Trophoblast cell (in vitro differentiated cells and primary cell): ENCODE measurements around the gene GSG1L2.

ENCODE experiments used
- DNase-seq, 2 donors: peaks; one replicate each; pipeline ENCODE4 v3.0.0-alpha.2; 2016
- H2AFZ ChIP-seq: 2 replicates; pipeline ENCODE4 v1.6.1; 2013; ENCODE audit warnings: low read length, moderate library complexity, mild to moderate bottlenecking; ENCODE audit not compliant: insufficient read depth, poor library complexity
- H2AK5ac ChIP-seq: 2 replicates; pipeline ENCODE4 v1.6.1; 2013; ENCODE audit warnings: mild to moderate bottlenecking, low read length
- H2BK120ac ChIP-seq: 2 replicates; pipeline ENCODE4 v1.6.1; 2013; ENCODE audit warnings: low read length, mild to moderate bottlenecking, moderate library complexity; ENCODE audit not compliant: insufficient read depth, poor library complexity
- H2BK12ac ChIP-seq: 2 replicates; pipeline ENCODE4 v1.6.1; 2013; ENCODE audit warnings: mild to moderate bottlenecking, low read length, moderate library complexity
- H2BK5ac ChIP-seq: 2 replicates; pipeline ENCODE4 v1.6.1; 2013; ENCODE audit warnings: low read length, low read depth, moderate library complexity, mild to moderate bottlenecking; ENCODE audit not compliant: poor library complexity
- H3K14ac ChIP-seq: 2 replicates; pipeline ENCODE4 v1.6.1; 2013; ENCODE audit warnings: mild to moderate bottlenecking, low read length
- H3K18ac ChIP-seq: 2 replicates; pipeline ENCODE4 v1.6.1; 2013; ENCODE audit warnings: mild to moderate bottlenecking, low read length
- H3K23ac ChIP-seq: 2 replicates; pipeline ENCODE4 v1.6.1; 2013; ENCODE audit warnings: low read length
- H3K27ac ChIP-seq: 2 replicates; pipeline ENCODE4 v1.5.1; 2013; ENCODE audit warnings: low read depth, mild to moderate bottlenecking, inconsistent platforms, low read length, moderate library complexity
- H3K27me3 ChIP-seq: 2 replicates; pipeline ENCODE4 v1.6.1; 2013; ENCODE audit warnings: inconsistent platforms, mild to moderate bottlenecking, low read length, moderate library complexity; ENCODE audit not compliant: insufficient read depth
- H3K36me3 ChIP-seq, 2 experiments: 1 replicate in 1 of 2; 2 replicates in 1 of 2; pipeline ENCODE4 v1.6.1; 2013; ENCODE audit warnings: low read length in 2 of 2, mild to moderate bottlenecking in 2 of 2, moderate library complexity in 1 of 2; ENCODE audit not compliant: insufficient read depth in 2 of 2, control insufficient read depth in 1 of 2
- H3K4ac ChIP-seq: 2 replicates; pipeline ENCODE4 v1.6.1; 2013; ENCODE audit warnings: low read depth, mild to moderate bottlenecking, low read length, moderate library complexity
- H3K4me1 ChIP-seq, 2 experiments: 1 replicate in 1 of 2; 2 replicates in 1 of 2; pipeline ENCODE4 v1.6.1; 2013; ENCODE audit warnings: low read length in 2 of 2, mild to moderate bottlenecking in 2 of 2, moderate library complexity in 1 of 2; ENCODE audit not compliant: insufficient read depth in 2 of 2, control insufficient read depth in 1 of 2
- H3K4me2 ChIP-seq: 2 replicates; pipeline ENCODE4 v1.6.1; 2013; ENCODE audit warnings: inconsistent platforms, mild to moderate bottlenecking, low read length, moderate library complexity
- H3K4me3 ChIP-seq: 2 replicates; pipeline ENCODE4 v1.5.1; 2013; ENCODE audit warnings: mild to moderate bottlenecking, low read depth, low read length, inconsistent platforms
- H3K79me1 ChIP-seq: one replicate; pipeline ENCODE4 v1.6.1; 2013; ENCODE audit warnings: low read length
- H3K79me2 ChIP-seq: 2 replicates; pipeline ENCODE4 v1.6.1; 2013; ENCODE audit warnings: low read length, mild to moderate bottlenecking; ENCODE audit not compliant: control insufficient read depth, insufficient read depth, poor library complexity
- H3K9ac ChIP-seq: 2 replicates; pipeline ENCODE4 v1.6.1; 2013; ENCODE audit warnings: mild to moderate bottlenecking, low read length
- H3K9me3 ChIP-seq: 2 replicates; pipeline ENCODE4 v1.6.1; 2013; ENCODE audit warnings: low read depth, mild to moderate bottlenecking, control low read depth, inconsistent platforms, low read length; ENCODE audit not compliant: insufficient read depth
- H4K12ac ChIP-seq: 2 replicates; pipeline ENCODE4 v1.6.1; 2013; ENCODE audit warnings: low read depth, mild to moderate bottlenecking, low read length, moderate library complexity
- H4K8ac ChIP-seq: 2 replicates; pipeline ENCODE4 v1.6.1; 2013; ENCODE audit warnings: low read depth, mild to moderate bottlenecking, low read length, moderate library complexity
- H4K91ac ChIP-seq: one replicate; pipeline ENCODE4 v1.6.1; 2013; ENCODE audit warnings: low read depth, mild to moderate bottlenecking, low read length, moderate library complexity
- WGBS: extraction: QIAGEN DNeasy Blood & Tissue Kit; methylation state at CpG from one replicate; pipeline ENCODE4 v1.1.7; 2013; ENCODE audit warnings: missing lambda C conversion rate; ENCODE audit not compliant: insufficient read length, insufficient coverage; ENCODE audit errors: extremely low coverage; 5-methylcytosine and 5-hydroxymethylcytosine counted together

The GSG1L2 gene

DNA sequence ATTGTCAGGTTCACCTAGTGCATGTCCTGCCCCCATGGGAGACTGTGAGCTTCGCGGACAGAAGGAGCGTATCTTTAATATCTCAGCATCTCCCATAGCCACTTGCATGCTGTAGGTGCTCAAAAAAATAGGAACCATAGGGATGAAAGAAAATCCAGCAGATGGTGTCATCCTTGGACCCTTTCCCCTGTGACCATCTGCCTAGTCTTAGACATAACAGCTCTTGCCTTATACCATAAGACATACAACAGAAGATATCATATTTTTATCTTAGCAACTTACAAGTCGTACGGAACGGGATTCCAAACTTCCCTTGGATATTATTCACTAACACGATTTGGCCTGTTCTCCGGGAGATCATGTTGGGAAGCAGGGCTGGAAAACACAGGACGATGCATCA lies 45.0 kb downstream of the GSG1L2 start:
- WGBS, result no CpG with 5 or more reads among the region's 9 CpGs
- Histone ChIP-seq H3K27ac (no peak overlapping the region), H3K9ac (no peak overlapping the region), H2AFZ (no peak overlapping the region), H3K36me3 (no peaks in the 10 kb centered on the region), H3K9me3 (peaks cover 2% of the 10 kb centered on the region), H2BK12ac (no peak overlapping the region), H3K14ac (no peak overlapping the region), H2BK5ac (no peak overlapping the region), H2AK5ac (no peak overlapping the region), H3K4me2 (no peak overlapping the region), H4K12ac (no peak overlapping the region), H3K18ac (no peak overlapping the region), H3K4me1 (no peaks in the 10 kb centered on the region), H3K23ac (no peak overlapping the region), H2BK120ac (no peak overlapping the region), H4K8ac (no peak overlapping the region), H4K91ac (no peak overlapping the region), H3K4ac (no peak overlapping the region), H3K79me1 (no peaks in the 10 kb centered on the region), H3K79me2 (no peaks in the 10 kb centered on the region), H3K4me3 (no peak overlapping the region), H3K27me3 (no peaks in the 10 kb centered on the region)
- DNase-seq, result no peak

DNA sequence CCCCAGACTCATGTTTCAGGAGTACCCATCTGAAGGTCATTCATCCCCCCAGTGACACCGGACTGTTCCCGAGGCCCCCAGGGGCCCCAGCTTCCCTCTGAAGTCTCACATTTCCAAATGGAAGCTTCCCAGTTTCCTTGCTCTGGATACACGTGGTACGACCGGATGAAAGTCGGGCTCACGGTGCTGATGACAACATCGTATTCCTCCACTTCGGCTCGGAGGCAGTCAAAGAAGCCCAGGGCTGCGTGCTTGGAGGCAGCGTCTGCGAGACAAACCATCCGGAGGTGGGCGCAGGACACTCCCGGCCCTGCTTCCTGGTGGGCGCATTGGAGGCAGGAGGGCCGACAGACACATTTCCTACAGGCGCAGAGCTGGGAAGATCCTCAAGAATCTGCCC lies 49.2 kb downstream of the GSG1L2 start:
- H3K4me3 ChIP-seq, result no peak overlapping the region
- no peaks in the 10 kb centered on the region for H3K79me1 ChIP-seq
- no peaks in the 10 kb centered on the region for H3K27me3 ChIP-seq
- no peak overlapping the region for H3K18ac ChIP-seq
- H3K27ac ChIP-seq, result no peak overlapping the region
- no peak for DNase-seq
- no peak overlapping the region for H2AFZ ChIP-seq
- H4K8ac ChIP-seq, result no peak overlapping the region
- H3K4me1 ChIP-seq, result no peaks in the 10 kb centered on the region
- no peaks in the 10 kb centered on the region for H3K36me3 ChIP-seq
- no peak overlapping the region for H3K4ac ChIP-seq
- no peak overlapping the region for H2AK5ac ChIP-seq
- no peak overlapping the region for H3K23ac ChIP-seq
- H2BK120ac ChIP-seq, result no peak overlapping the region
- no peak overlapping the region for H4K12ac ChIP-seq
- peaks cover 2% of the 10 kb centered on the region for H3K9me3 ChIP-seq
- no peak overlapping the region for H3K4me2 ChIP-seq
- no peak overlapping the region for H4K91ac ChIP-seq
- no CpG with 5 or more reads among the region's 19 CpGs for WGBS
- H3K9ac ChIP-seq, result no peak overlapping the region
- no peak overlapping the region for H2BK5ac ChIP-seq
- no peaks in the 10 kb centered on the region for H3K79me2 ChIP-seq
- no peak overlapping the region for H2BK12ac ChIP-seq
- no peak overlapping the region for H3K14ac ChIP-seq

DNA sequence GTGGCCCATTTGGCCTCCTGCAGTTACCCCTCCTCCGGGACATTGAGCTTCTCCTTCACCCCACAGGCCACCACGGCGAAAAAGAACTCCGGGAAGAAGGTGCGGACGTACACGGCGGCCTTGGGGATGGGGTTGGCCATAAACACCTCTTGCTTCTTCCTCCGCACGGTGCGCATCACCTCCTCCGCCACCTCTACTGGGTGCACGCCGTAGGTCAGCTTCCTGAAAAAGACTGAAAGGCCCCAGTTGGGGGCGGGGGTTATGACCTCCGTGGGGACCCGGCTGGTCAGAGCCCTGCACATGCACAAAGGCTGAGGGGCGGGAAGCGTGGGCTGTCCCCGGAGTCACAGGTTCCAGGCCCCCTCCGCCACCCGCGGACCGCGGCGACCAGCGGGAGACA lies 50.4 kb downstream of the GSG1L2 start:
- Histone ChIP-seq H2BK12ac (no peak overlapping the region), H3K79me1 (no peaks in the 10 kb centered on the region), H3K9ac (no peak overlapping the region), H3K27me3 (no peaks in the 10 kb centered on the region), H3K14ac (no peak overlapping the region), H4K12ac (no peak overlapping the region), H3K4me2 (no peak overlapping the region), H4K91ac (no peak overlapping the region), H3K4ac (no peak overlapping the region), H4K8ac (no peak overlapping the region), H3K36me3 (no peaks in the 10 kb centered on the region), H3K18ac (no peak overlapping the region), H2BK120ac (no peak overlapping the region), H3K27ac (no peak overlapping the region), H2BK5ac (no peak overlapping the region), H2AK5ac (no peak overlapping the region), H3K4me3 (no peak overlapping the region), H3K23ac (no peak overlapping the region), H3K79me2 (no peaks in the 10 kb centered on the region), H3K4me1 (no peaks in the 10 kb centered on the region), H2AFZ (no peak overlapping the region), H3K9me3 (no peaks in the 10 kb centered on the region)
- WGBS, result no CpG with 5 or more reads among the region's 27 CpGs
- DNase-seq, result no peak

DNA sequence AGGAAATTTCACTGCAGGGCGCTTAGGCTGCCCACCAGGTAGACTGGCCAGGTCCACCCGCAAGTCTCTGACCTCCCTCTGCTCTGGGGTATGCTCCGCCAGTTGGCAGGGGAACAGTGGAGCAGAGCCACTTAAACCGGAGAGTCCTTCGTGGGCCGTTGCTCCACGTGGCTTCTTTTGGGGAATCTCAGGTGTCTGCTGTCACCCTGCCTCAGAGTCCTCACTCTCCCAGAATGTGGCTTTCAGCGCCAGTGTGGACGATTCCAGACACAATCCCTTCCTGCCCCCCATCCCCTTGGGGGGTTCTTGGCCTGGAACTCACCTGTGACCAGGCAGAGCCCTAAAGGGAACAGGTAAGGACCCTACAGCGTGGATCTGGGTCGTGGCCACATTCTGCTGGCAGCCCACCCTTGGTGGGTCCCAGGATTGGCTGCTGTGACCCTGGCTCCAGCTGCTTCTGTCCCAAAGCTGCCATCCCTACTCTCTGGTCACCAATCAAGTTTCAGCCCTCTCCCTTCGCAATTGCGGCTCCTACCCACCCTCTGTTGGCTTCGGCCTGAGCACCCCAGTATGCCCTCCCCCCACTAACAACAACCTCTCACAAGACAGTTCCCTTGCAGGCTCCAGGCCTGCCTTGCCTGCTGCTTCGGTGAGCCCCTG lies 52.7 kb downstream of the GSG1L2 start:
- Histone ChIP-seq H4K12ac (no peak overlapping the region), H2BK12ac (no peak overlapping the region), H2AK5ac (peak overlapping the region; percentile 4), H3K27ac (no peak overlapping the region), H3K14ac (no peak overlapping the region), H4K91ac (no peak overlapping the region), H3K4me1 (no peaks in the 10 kb centered on the region), H4K8ac (no peak overlapping the region), H3K79me2 (no peaks in the 10 kb centered on the region), H2BK120ac (no peak overlapping the region), H3K36me3 (no peaks in the 10 kb centered on the region), H3K4ac (no peak overlapping the region), H3K27me3 (no peaks in the 10 kb centered on the region), H3K9ac (no peak overlapping the region), H2BK5ac (no peak overlapping the region), H2AFZ (no peak overlapping the region), H3K4me3 (no peak overlapping the region), H3K23ac (no peak overlapping the region), H3K18ac (no peak overlapping the region), H3K4me2 (no peak overlapping the region), H3K79me1 (no peaks in the 10 kb centered on the region), H3K9me3 (no peaks in the 10 kb centered on the region)
- no CpG with 5 or more reads among the region's 15 CpGs for WGBS
- DNase-seq, result no peak
